HCT116 (cell line): ENCODE results near the gene ITGB6. TPM values are rescaled to one million over a fixed set of nuclear protein-coding genes. Genes with fewer than 3 reads are reported as not detected.

Experiments
- ATAC-seq: fragments of 200-7000 bp; cut with Tn5 transposase; 2 replicates; pipeline ENCODE4 v1.9.1; 2020; ENCODE audit warnings: mild to moderate bottlenecking, moderate library complexity
- BruUV-seq: library from RNA; stranded (reverse); fragments of 400-500 nt; replicated peaks from 2 replicates; lab custom pipeline; 2021; lab: Mats Ljungman, UMichigan
- CTCF ChIA-PET: fragments of 300-600 bp; sonication (Branson Sonifier 250); formaldehyde crosslinking; loops from one replicate; lab custom pipeline; 2021; ENCODE audit warnings: antibody characterized with exemption; lab: Charles Lee
- POLR2A ChIA-PET: fragments of 300-600, 350-600 bp; sonication (Branson Sonifier 250); formaldehyde crosslinking; loops from one replicate; lab custom pipeline; 2021; ENCODE audit warnings: antibody characterized with exemption; lab: Charles Lee
- RAD21 ChIA-PET, 2 experiments: fragments of 300-600 bp; sonication (Branson Sonifier 250); formaldehyde crosslinking; loops; one replicate each; lab custom pipeline; 2023; ENCODE audit warnings: low total read pairs in 2 of 2; ENCODE audit not compliant: uncharacterized antibody in 2 of 2, unreplicated experiment in 2 of 2, low non-redundant PET in 1 of 2; lab: Charles Lee
- DNase-seq: peaks from one replicate; pipeline ENCODE4 v3.0.0-alpha.2; 2010; ENCODE audit warnings: low read depth, low spot score
- H2AFZ ChIP-seq: fragments of 200-600 bp; shearing (Covaris generic), sonication (generic); 2 replicates; pipeline ENCODE4 v1.6.1; 2017; ENCODE audit warnings: low read depth, mixed run types, mixed read lengths, antibody characterized with exemption, low read length; ENCODE audit not compliant: poor library complexity, severe bottlenecking
- H3K27ac ChIP-seq: 2 replicates; pipeline ENCODE4 v1.5.1; 2012; ENCODE audit warnings: low read depth, low read length
- H3K27me3 ChIP-seq: fragments of 200-600 bp; sonication (generic); 2 replicates; pipeline ENCODE4 v1.6.1; 2016; ENCODE audit warnings: mixed run types, low read length, mixed read lengths; ENCODE audit not compliant: insufficient read depth
- H3K36me3 ChIP-seq, 2 experiments: fragments of 200-500 bp in 1 of 2; fragments of 200-600 bp in 1 of 2; sonication (Bioruptor generic) in 1 of 2; sonication (generic) in 1 of 2; 2 replicates each; pipeline versions ENCODE4 v1.5.1 to v1.6.1; 2014 to 2016; ENCODE audit warnings: low read length in 2 of 2, inconsistent platforms in 1 of 2, mixed read lengths in 1 of 2, mixed run types in 1 of 2; ENCODE audit not compliant: insufficient read depth in 2 of 2, control insufficient read depth in 1 of 2
- H3K4me1 ChIP-seq, 2 experiments: fragments of 200-600 bp in 1 of 2; sonication (generic) in 1 of 2; 2 replicates each; pipeline versions ENCODE4 v1.5.1 to v1.6.1; 2012 to 2017; ENCODE audit warnings: low read length in 2 of 2, inconsistent platforms in 1 of 2, mild to moderate bottlenecking in 1 of 2, mixed read lengths in 1 of 2, mixed run types in 1 of 2, moderate library complexity in 1 of 2; ENCODE audit not compliant: insufficient read depth in 2 of 2, control insufficient read depth in 1 of 2
- H3K4me2 ChIP-seq: fragments of 200-600 bp; sonication (generic); 2 replicates; pipeline ENCODE4 v1.6.1; 2017; ENCODE audit warnings: mixed run types, low read length, mixed read lengths
- H3K4me3 ChIP-seq, 2 experiments: fragments of 200-600 bp in 1 of 2; sonication (generic) in 1 of 2; replicated peaks in 1 of 2; 2 replicates each; pipeline ENCODE4 v1.5.1; 2011 to 2016; ENCODE audit warnings: low read length in 2 of 2, control low read depth in 1 of 2, low read depth in 1 of 2, mild to moderate bottlenecking in 1 of 2, mixed read lengths in 1 of 2, mixed run types in 1 of 2
- H3K79me2 ChIP-seq: fragments of 200-600 bp; sonication (generic); 2 replicates; pipeline ENCODE4 v1.6.1; 2017; ENCODE audit warnings: mild to moderate bottlenecking, mixed run types, low read length, moderate library complexity, mixed read lengths; ENCODE audit not compliant: insufficient read depth
- H3K9ac ChIP-seq: fragments of 200-600 bp; sonication (generic); 2 replicates; pipeline ENCODE4 v1.6.1; 2016; ENCODE audit warnings: low read length, mixed read lengths
- H3K9me2 ChIP-seq: fragments of 200-600 bp; sonication (generic), shearing (Covaris generic); 2 replicates; pipeline ENCODE4 v1.6.1; 2017; ENCODE audit warnings: mixed run types, mild to moderate bottlenecking, moderate library complexity; ENCODE audit not compliant: insufficient read depth
- H3K9me3 ChIP-seq, 2 experiments: fragments of 200-500 bp in 1 of 2; fragments of 200-600 bp in 1 of 2; sonication (Bioruptor generic) in 1 of 2; sonication (generic) in 1 of 2; 2 replicates each; pipeline ENCODE4 v1.6.1; 2014 to 2017; ENCODE audit warnings: low read length in 2 of 2, mixed read lengths in 2 of 2, inconsistent platforms in 1 of 2, low read depth in 1 of 2, mild to moderate bottlenecking in 1 of 2, mixed run types in 1 of 2, moderate library complexity in 1 of 2; ENCODE audit not compliant: control insufficient read depth in 1 of 2, insufficient read depth in 1 of 2
- H4K20me1 ChIP-seq: fragments of 200-600 bp; sonication (generic), shearing (Covaris generic); 2 replicates; pipeline ENCODE4 v1.6.1; 2017; ENCODE audit warnings: mixed run types, mild to moderate bottlenecking, moderate library complexity; ENCODE audit not compliant: insufficient read depth
- ATF3 ChIP-seq: IDR thresholded peaks from 2 replicates; pipeline ENCODE4 v1.6.1; 2012
- CBX3 ChIP-seq: IDR thresholded peaks from 2 replicates; pipeline ENCODE4 v1.6.1; 2012; ENCODE audit warnings: low read depth
- CEBPB ChIP-seq: IDR thresholded peaks from 2 replicates; pipeline ENCODE4 v1.6.1; 2012; ENCODE audit warnings: low read depth
- EGR1 ChIP-seq: IDR thresholded peaks from 2 replicates; pipeline ENCODE4 v1.6.1; 2012; ENCODE audit warnings: low read depth
- ELF1 ChIP-seq: IDR thresholded peaks from 2 replicates; pipeline ENCODE4 v1.6.1; 2012; ENCODE audit warnings: low read depth, borderline replicate concordance
- EZH2 ChIP-seq: fragments of 200-600 bp; sonication (generic); IDR thresholded peaks from 2 replicates; pipeline ENCODE4 v1.6.1; 2017; ENCODE audit warnings: antibody characterized with exemption, mixed run types
- EZH2phosphoT487 ChIP-seq: fragments of 200-600 bp; IDR thresholded peaks from 2 replicates; pipeline ENCODE4 v1.6.1; 2018; ENCODE audit warnings: antibody characterized with exemption, borderline replicate concordance
- FOSL1 ChIP-seq: IDR thresholded peaks from 2 replicates; pipeline ENCODE4 v1.6.1; 2012; ENCODE audit warnings: low read depth
- MAX ChIP-seq: IDR thresholded peaks from 2 replicates; pipeline ENCODE4 v1.6.1; 2012
- POLR2A ChIP-seq: IDR thresholded peaks from 2 replicates; pipeline ENCODE4 v1.7.0; 2011; ENCODE audit warnings: borderline replicate concordance; ENCODE audit not compliant: insufficient read depth, insufficient read length; ENCODE audit errors: extremely low read depth
- POLR2AphosphoS5 ChIP-seq: IDR thresholded peaks from 2 replicates; pipeline ENCODE4 v1.6.1; 2011; ENCODE audit warnings: mild to moderate bottlenecking, low read depth, low read length, moderate library complexity
- RAD21 ChIP-seq: IDR thresholded peaks from 2 replicates; pipeline ENCODE4 v1.6.1; 2012; ENCODE audit warnings: low read depth, mild to moderate bottlenecking
- SP1 ChIP-seq: IDR thresholded peaks from 2 replicates; pipeline ENCODE4 v1.6.1; 2012; ENCODE audit warnings: low read depth
- SRF ChIP-seq: IDR thresholded peaks from 2 replicates; pipeline ENCODE4 v1.6.1; 2012; ENCODE audit warnings: low read depth
- TCF7L2 ChIP-seq: IDR thresholded peaks from 2 replicates; pipeline ENCODE4 v1.7.0; 2011; ENCODE audit warnings: borderline replicate concordance, inconsistent platforms; ENCODE audit not compliant: insufficient read depth, insufficient read length; ENCODE audit errors: extremely low read depth
- YY1 ChIP-seq: IDR thresholded peaks from 2 replicates; pipeline ENCODE4 v1.6.1; 2011; ENCODE audit warnings: low read length, low read depth, moderate library complexity, mild to moderate bottlenecking; ENCODE audit not compliant: insufficient replicate concordance; ENCODE audit errors: extremely low read depth
- ZNF274 ChIP-seq: fragments of 200-500 bp; sonication (Bioruptor generic); IDR thresholded peaks from 2 replicates; pipeline ENCODE4 v1.6.1; 2014; ENCODE audit warnings: mild to moderate bottlenecking, low read depth, low read length, inconsistent platforms
- intact Hi-C: fragments of 100-400 bp; cut with micrococcal nuclease; formaldehyde crosslinking; loops from 2 replicates; pipeline ENCODE4 v1.10.0; 2022
- total RNA-seq: library from RNA; stranded (reverse); gene quantifications from one replicate; pipeline ENCODE4 v1.2.1, GENCODE V29; 2021; ENCODE audit not compliant: unreplicated experiment
- TF ChIP-seq, protein P1 (sequence below): IDR thresholded peaks from 2 replicates; pipeline ENCODE4 v1.6.1; 2012; ENCODE audit warnings: low read depth

Gene ITGB6
- total RNA-seq, 1 experiment from 2014 or later: 0.12 TPM

DNA sequence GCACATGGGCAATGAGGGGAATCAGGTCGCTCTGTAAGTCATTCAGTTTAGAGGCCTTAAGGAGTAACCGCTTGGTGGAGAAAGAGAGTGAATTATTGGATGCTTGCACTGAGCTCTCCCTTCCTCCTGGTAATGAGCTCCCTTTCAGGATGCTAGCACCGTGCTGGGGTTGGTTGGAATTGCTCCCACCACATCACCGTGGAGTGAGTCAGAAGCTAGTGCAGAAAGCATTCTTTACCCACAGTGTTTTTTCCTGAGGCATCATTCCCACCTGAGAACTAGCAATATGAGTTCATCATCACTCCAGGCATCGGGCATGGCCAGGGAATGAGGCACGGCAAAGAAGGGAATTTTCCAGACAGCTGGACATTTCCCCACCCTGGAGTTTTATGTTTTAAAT, 57.6 kb downstream of the ITGB6 start:
- no peaks in the 10 kb centered on the region for H3K9me3 ChIP-seq
- H3K79me2 ChIP-seq: no peaks in the 10 kb centered on the region
- POLR2A ChIA-PET: no interaction called here
- RAD21 ChIA-PET: no interaction called here
- H3K27ac ChIP-seq: no peak overlapping the region
- H2AFZ ChIP-seq: no peak overlapping the region
- no peaks in the 10 kb centered on the region for H3K9me2 ChIP-seq
- DNase-seq: no peak
- CTCF ChIA-PET: no interaction called here
- H3K4me2 ChIP-seq: no peak overlapping the region
- intact Hi-C loops: no loop called here
- no TSS peak for BruUV-seq
- no peaks in the 10 kb centered on the region for H3K27me3 ChIP-seq
- no peaks in the 10 kb centered on the region for H3K36me3 ChIP-seq
- no peak overlapping the region for H3K4me3 ChIP-seq
- no peak for ATAC-seq
- H4K20me1 ChIP-seq: no peaks in the 10 kb centered on the region
- TF ChIP-seq POLR2AphosphoS5: no peak
- no peak for TF ChIP-seq CEBPB
- TF ChIP-seq MAX: no peak
- no peak for TF ChIP-seq CBX3
- TF ChIP-seq SP1: no peak
- no peak for TF ChIP-seq EGR1
- TF ChIP-seq ATF3: no peak
- no peak for TF ChIP-seq FOSL1
- no peak for TF ChIP-seq ELF1
- no peak overlapping the region for H3K9ac ChIP-seq
- no peaks in the 10 kb centered on the region for H3K4me1 ChIP-seq

DNA sequence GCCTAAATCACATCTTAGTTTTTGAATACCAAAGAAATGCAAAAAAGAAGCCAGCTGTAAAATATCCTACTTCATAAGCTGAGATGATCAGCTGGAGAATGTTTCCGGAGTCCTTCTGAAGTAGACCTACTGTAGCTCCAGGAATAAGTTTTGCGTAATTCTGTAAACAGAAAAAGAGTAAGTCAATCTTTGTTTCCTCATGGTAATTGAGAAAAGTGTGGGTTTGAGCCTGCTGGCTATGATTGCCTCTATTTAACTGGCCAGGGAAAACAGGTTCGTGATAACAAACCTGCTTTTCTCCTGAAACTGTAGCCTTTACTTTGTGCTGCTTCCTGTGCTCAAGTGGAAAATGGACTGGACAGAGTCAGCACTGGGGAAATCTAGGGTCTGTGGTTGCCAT, 58.2 kb downstream of the ITGB6 start:
- H3K79me2 ChIP-seq: no peaks in the 10 kb centered on the region
- DNase-seq (no peak), ATAC-seq (no peak)
- no peaks in the 10 kb centered on the region for H3K27me3 ChIP-seq
- no peaks in the 10 kb centered on the region for H3K36me3 ChIP-seq
- no peak overlapping the region for H3K4me2 ChIP-seq
- CTCF ChIA-PET: interaction anchor here (1.6 kb wide), 1 partner anchor 31 kb away, joined by 4 read pairs; no protein-coding TSS in a partner anchor
- H3K4me3 ChIP-seq: no peak overlapping the region
- no peaks in the 10 kb centered on the region for H3K9me3 ChIP-seq
- H3K9me2 ChIP-seq: no peaks in the 10 kb centered on the region
- RAD21 ChIA-PET: no interaction called here
- POLR2A ChIA-PET: no interaction called here
- intact Hi-C loops: no loop called here
- H3K9ac ChIP-seq: no peak overlapping the region
- no peak overlapping the region for H2AFZ ChIP-seq
- BruUV-seq: no TSS peak
- H3K4me1 ChIP-seq: no peaks in the 10 kb centered on the region
- H3K27ac ChIP-seq: no peak overlapping the region
- no peaks in the 10 kb centered on the region for H4K20me1 ChIP-seq
- TF ChIP-seq EZH2: no peak
- TF ChIP-seq SRF: no peak
- TF ChIP-seq, protein P1, sequence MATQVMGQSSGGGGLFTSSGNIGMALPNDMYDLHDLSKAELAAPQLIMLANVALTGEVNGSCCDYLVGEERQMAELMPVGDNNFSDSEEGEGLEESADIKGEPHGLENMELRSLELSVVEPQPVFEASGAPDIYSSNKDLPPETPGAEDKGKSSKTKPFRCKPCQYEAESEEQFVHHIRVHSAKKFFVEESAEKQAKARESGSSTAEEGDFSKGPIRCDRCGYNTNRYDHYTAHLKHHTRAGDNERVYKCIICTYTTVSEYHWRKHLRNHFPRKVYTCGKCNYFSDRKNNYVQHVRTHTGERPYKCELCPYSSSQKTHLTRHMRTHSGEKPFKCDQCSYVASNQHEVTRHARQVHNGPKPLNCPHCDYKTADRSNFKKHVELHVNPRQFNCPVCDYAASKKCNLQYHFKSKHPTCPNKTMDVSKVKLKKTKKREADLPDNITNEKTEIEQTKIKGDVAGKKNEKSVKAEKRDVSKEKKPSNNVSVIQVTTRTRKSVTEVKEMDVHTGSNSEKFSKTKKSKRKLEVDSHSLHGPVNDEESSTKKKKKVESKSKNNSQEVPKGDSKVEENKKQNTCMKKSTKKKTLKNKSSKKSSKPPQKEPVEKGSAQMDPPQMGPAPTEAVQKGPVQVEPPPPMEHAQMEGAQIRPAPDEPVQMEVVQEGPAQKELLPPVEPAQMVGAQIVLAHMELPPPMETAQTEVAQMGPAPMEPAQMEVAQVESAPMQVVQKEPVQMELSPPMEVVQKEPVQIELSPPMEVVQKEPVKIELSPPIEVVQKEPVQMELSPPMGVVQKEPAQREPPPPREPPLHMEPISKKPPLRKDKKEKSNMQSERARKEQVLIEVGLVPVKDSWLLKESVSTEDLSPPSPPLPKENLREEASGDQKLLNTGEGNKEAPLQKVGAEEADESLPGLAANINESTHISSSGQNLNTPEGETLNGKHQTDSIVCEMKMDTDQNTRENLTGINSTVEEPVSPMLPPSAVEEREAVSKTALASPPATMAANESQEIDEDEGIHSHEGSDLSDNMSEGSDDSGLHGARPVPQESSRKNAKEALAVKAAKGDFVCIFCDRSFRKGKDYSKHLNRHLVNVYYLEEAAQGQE: no peak
- no peak for TF ChIP-seq POLR2A
- no peak for TF ChIP-seq RAD21
- no peak for TF ChIP-seq SP1
- TF ChIP-seq TCF7L2: no peak
- no peak for TF ChIP-seq CEBPB
- no peak for TF ChIP-seq ZNF274
- TF ChIP-seq EZH2phosphoT487: no peak
- no peak for TF ChIP-seq EGR1
- TF ChIP-seq POLR2AphosphoS5: no peak
- no peak for TF ChIP-seq MAX
- TF ChIP-seq ATF3: no peak
- TF ChIP-seq YY1: no peak
- no peak for TF ChIP-seq FOSL1
